Adrenal gland (tissue), 5 donors: ENCODE measurements around the gene ZNRF1.

Experiments used
- POLR2A ChIP-seq, 2 donors: fragments of 450-650 bp; IDR thresholded peaks; one replicate each; pipeline ENCODE4 v1.6.1; 2017; ENCODE audit warnings: antibody characterized with exemption in 2 of 2, mild to moderate bottlenecking in 2 of 2, moderate library complexity in 1 of 2
- TF ChIP-seq, protein P1 (sequence below), 6 experiments: fragments of 450-650 bp in 4 of 6; fragments of 200-600 bp in 2 of 6; sonication (generic) in 1 of 6; IDR thresholded peaks; 1 replicate in 5 of 6; 2 replicates in 1 of 6; pipeline versions ENCODE4 v1.5.1 to v1.8.0; 2016 to 2021; ENCODE audit warnings: antibody characterized with exemption in 6 of 6, mild to moderate bottlenecking in 2 of 6, moderate library complexity in 1 of 6
- donor health status: DM: no; HTN: no; CAD: no.

DNA sequence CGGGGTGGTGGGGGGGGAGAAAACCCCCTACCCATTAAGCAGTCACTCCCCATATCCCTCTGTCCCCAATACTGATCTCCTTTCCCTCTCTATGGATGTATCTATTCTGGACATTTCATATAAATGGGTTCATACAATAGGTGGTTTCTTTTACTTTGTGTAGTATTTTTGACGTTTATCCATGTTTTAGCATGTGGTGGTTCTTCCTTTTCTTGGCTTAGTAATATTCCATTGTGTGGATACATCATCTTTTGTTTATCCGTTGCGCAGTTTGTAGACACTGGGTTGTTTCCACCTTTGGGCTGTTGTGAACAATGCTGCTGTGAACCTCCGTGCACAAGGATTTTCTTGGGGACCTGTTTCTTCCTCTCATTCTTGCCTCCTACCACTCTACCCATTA is 105.2 kb downstream of the ZNRF1 start:
- TF ChIP-seq, protein P1, sequence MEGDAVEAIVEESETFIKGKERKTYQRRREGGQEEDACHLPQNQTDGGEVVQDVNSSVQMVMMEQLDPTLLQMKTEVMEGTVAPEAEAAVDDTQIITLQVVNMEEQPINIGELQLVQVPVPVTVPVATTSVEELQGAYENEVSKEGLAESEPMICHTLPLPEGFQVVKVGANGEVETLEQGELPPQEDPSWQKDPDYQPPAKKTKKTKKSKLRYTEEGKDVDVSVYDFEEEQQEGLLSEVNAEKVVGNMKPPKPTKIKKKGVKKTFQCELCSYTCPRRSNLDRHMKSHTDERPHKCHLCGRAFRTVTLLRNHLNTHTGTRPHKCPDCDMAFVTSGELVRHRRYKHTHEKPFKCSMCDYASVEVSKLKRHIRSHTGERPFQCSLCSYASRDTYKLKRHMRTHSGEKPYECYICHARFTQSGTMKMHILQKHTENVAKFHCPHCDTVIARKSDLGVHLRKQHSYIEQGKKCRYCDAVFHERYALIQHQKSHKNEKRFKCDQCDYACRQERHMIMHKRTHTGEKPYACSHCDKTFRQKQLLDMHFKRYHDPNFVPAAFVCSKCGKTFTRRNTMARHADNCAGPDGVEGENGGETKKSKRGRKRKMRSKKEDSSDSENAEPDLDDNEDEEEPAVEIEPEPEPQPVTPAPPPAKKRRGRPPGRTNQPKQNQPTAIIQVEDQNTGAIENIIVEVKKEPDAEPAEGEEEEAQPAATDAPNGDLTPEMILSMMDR (IDR thresholded peaks at IDR 0.05): no peak
- no peak for TF ChIP-seq POLR2A (IDR thresholded peaks at IDR 0.05)
